Measurements from ENCODE around the gene TPRG1L.

Gene TPRG1L

GRCh38 chr1:3649342-3650247, 24.8 kb downstream of the TPRG1L start, which contains the start of gene WRAP73:
Gene WRAP73, minus strand, starts transcription at chr1:3650103. Its CDS starts 104 bp downstream, at chr1:3649999.
- peak; percentile 34 to 53 for DNase-seq

GRCh38 chr1:3650248-3651025, 25.6 kb downstream of the TPRG1L start:
- DNase-seq, result no peak

GRCh38 chr1:3651026-3651929, 26.5 kb downstream of the TPRG1L start:
- no peak for DNase-seq

GRCh38 chr1:3651930-3652547, 27.2 kb downstream of the TPRG1L start, which contains the start of gene TP73:
Gene TP73, plus strand, starts transcription at chr1:3652516. Its CDS starts 29,850 bp downstream, at chr1:3682366.
- DNase-seq, result peak in 1 of 2 experiments; percentile 18

- DNase-seq, result no peak
Observed at GRCh38 chr1:3652548-3653285, 27.9 kb downstream of the TPRG1L start.

- DNase-seq, result no peak
Observed at GRCh38 chr1:3653286-3653618, 28.4 kb downstream of the TPRG1L start.

GRCh38 chr1:3654549-3655281, 29.9 kb downstream of the TPRG1L start:
- no peak for DNase-seq

GRCh38 chr1:3656450-3657095, 31.8 kb downstream of the TPRG1L start:
- no peak for DNase-seq

- DNase-seq, result no peak
Observed at GRCh38 chr1:3657096-3657475, 32.3 kb downstream of the TPRG1L start.

GRCh38 chr1:3657578-3658230, 32.9 kb downstream of the TPRG1L start:
- no peak for DNase-seq

GRCh38 chr1:3658231-3658615, 33.4 kb downstream of the TPRG1L start:
- no peak for DNase-seq

GRCh38 chr1:3659093-3659492, 34.3 kb downstream of the TPRG1L start:
- no peak for DNase-seq

- no peak for DNase-seq
Observed at GRCh38 chr1:3660704-3661103, 35.9 kb downstream of the TPRG1L start.

- DNase-seq, result no peak
Observed at GRCh38 chr1:3661631-3662030, 36.8 kb downstream of the TPRG1L start.

GRCh38 chr1:3662080-3662671, 37.4 kb downstream of the TPRG1L start:
- DNase-seq, result no peak

GRCh38 chr1:3663999-3664699, 39.3 kb downstream of the TPRG1L start:
- no peak for DNase-seq

GRCh38 chr1:3664700-3665375, 40.0 kb downstream of the TPRG1L start:
- no peak for DNase-seq

- no peak for DNase-seq
Observed at GRCh38 chr1:3668148-3668547, 43.3 kb downstream of the TPRG1L start.
